K562 (cell line): ENCODE measurements around the gene PIANP. TPM values are rescaled to one million over a fixed set of nuclear protein-coding genes. Genes with fewer than 3 reads are reported as not detected.
A peak's percentile ranks its signal among the peaks of the same experiment; 100 is the strongest.

ENCODE experiments used
- ARID4B ChIP-seq: sonication (generic); formaldehyde crosslinking; IDR thresholded peaks from 2 replicates; pipeline ENCODE4 v1.8.0; 2022; ENCODE audit warnings: mild to moderate bottlenecking, missing genetic modification reagents
- CCNT2 ChIP-seq: IDR thresholded peaks from 2 replicates; pipeline ENCODE4 v1.6.1; 2011; ENCODE audit warnings: borderline replicate concordance, low read depth, mild to moderate bottlenecking, moderate library complexity, mixed read lengths, low read length; ENCODE audit not compliant: insufficient read length; ENCODE audit errors: extremely low read depth
- E2F6 ChIP-seq, 2 experiments: IDR thresholded peaks; 2 replicates each; pipeline ENCODE4 v1.6.1; 2011; ENCODE audit warnings: borderline replicate concordance in 1 of 2, control low read depth in 1 of 2, low read depth in 1 of 2, low read length in 1 of 2, mild to moderate bottlenecking in 1 of 2, mixed read lengths in 1 of 2, moderate library complexity in 1 of 2; ENCODE audit not compliant: insufficient read depth in 1 of 2, insufficient read length in 1 of 2, poor library complexity in 1 of 2, severe bottlenecking in 1 of 2; ENCODE audit errors: extremely low read depth in 1 of 2
- JUNB ChIP-seq: fragments of 450-650 bp; formaldehyde crosslinking; conservative IDR thresholded peaks from 2 replicates; pipeline ENCODE4 v1.4.0; 2020; ENCODE audit warnings: mild to moderate bottlenecking
- STAT5A ChIP-seq: IDR thresholded peaks from 2 replicates; pipeline ENCODE4 v1.6.1; 2012; ENCODE audit warnings: low read length, inconsistent platforms, borderline replicate concordance
- SUPT5H ChIP-seq: fragments of 450-650 bp; IDR thresholded peaks from 2 replicates; pipeline ENCODE4 v1.6.1; 2016
- ZBTB40 ChIP-seq, 2 experiments: fragments of 450-650 bp in 1 of 2; sonication (generic) in 1 of 2; formaldehyde crosslinking in 1 of 2; IDR thresholded peaks; 2 replicates each; pipeline versions ENCODE4 v1.7.1 to v1.9.0; 2016 to 2022; ENCODE audit warnings: inconsistent platforms in 1 of 2, mild to moderate bottlenecking in 1 of 2, missing genetic modification reagents in 1 of 2
- ZNF140 ChIP-seq: fragments of 250-450 bp; sonication (Bioruptor Pico); IDR thresholded peaks from 2 replicates; pipeline ENCODE4 v1.8.0; 2021; ENCODE audit warnings: moderate library complexity, mild to moderate bottlenecking, inconsistent platforms
- polyA plus RNA-seq, 8 experiments: library from polyadenylated mRNA; depleted of rRNA in 4 of 8; stranded (reverse) in 5 of 8; unstranded in 3 of 8; fragments of >200 nt; fragmentation: Nextera tagmentation in 2 of 8; fragmentation: Illumina TruSeq in 1 of 8; extraction: Ambion mirVana in 2 of 8; extraction: Trizol in 1 of 8; gene quantifications; 2 replicates each; pipeline versions ENCODE4 v1.2.1 to v1.2.3, GENCODE V29; 2011 to 2014; ENCODE audit warnings: inconsistent platforms in 1 of 8, missing spikeins in 1 of 8
- total RNA-seq, 7 experiments: library from RNA; depleted of rRNA in 6 of 7; stranded (reverse); fragments of >200 nt in 6 of 7; fragmentation: Illumina TruSeq in 2 of 7; extraction: Trizol in 2 of 7; gene quantifications; 2 replicates each; pipeline versions ENCODE4 v1.2.1 to v1.2.3, GENCODE V29; 2011 to 2021; ENCODE audit warnings: low replicate concordance in 1 of 7

PIANP gene
- total and polyA plus RNA-seq, 9 of the 15 experiments (the other 6 are each of a cell fraction or from before 2014, with no cell fraction given), result 0.07 TPM; not detected in 8

- peak; percentile 79 for TF ChIP-seq E2F6 (IDR thresholded peaks at IDR 0.05; ENCODE audit: borderline replicate concordance in 1 of 2, extremely low read depth in 1 of 2, insufficient read depth in 1 of 2, insufficient read length in 1 of 2, low read depth in 1 of 2, low read length in 1 of 2, poor library complexity in 1 of 2, severe bottlenecking in 1 of 2)
- peak; percentile 14; the same call in 1 of the 2 replicates for TF ChIP-seq STAT5A
- TF ChIP-seq ARID4B (CRISPR knock-in tag), result peak; percentile 53; the same call in 1 of the 2 replicates
- TF ChIP-seq CCNT2, result no peak
- no peak; the same call in 1 of the 2 replicates for TF ChIP-seq SUPT5H
- no peak for TF ChIP-seq ZNF140 (CRISPR knock-in tag)
- peak; percentile 86 for TF ChIP-seq JUNB (CRISPR knock-in tag)
- peak; percentile 99 for TF ChIP-seq ZBTB40 (IDR thresholded peaks at IDR 0.05)
- no peak for TF ChIP-seq ZBTB40 (CRISPR knock-in tag; IDR thresholded peaks at IDR 0.05)
Measured at GRCh38 chr12:6662906-6663742, 37.5 kb downstream of the PIANP start, which contains the start of gene ING4 (continued).
